Epithelial cell of proximal tubule (primary cell): ENCODE measurements around the gene FOXO6. TPM values are rescaled to one million over a fixed set of nuclear protein-coding genes. Genes with fewer than 3 reads are reported as not detected.

Experiments used
- DNase-seq: peaks from one replicate; pipeline ENCODE4 v3.0.0-alpha.2; 2011; ENCODE audit warnings: low read depth
- H3K4me3 ChIP-seq: 2 replicates; pipeline ENCODE4 v1.5.1; 2011; ENCODE audit warnings: low read depth, mild to moderate bottlenecking, low read length
- total RNA-seq: library from RNA; depleted of rRNA; stranded (reverse); fragments of >200 nt; gene quantifications from 2 replicates; pipeline ENCODE4 v1.2.3, GENCODE V29; 2015
- TF ChIP-seq, protein P1 (sequence below): conservative IDR thresholded peaks from 2 replicates; pipeline ENCODE4 v1.5.1; 2012; ENCODE audit warnings: low read depth, mild to moderate bottlenecking, low read length

The FOXO6 gene
- total RNA-seq, 1 donor from 2014 or later, result 0.52 TPM

DNA sequence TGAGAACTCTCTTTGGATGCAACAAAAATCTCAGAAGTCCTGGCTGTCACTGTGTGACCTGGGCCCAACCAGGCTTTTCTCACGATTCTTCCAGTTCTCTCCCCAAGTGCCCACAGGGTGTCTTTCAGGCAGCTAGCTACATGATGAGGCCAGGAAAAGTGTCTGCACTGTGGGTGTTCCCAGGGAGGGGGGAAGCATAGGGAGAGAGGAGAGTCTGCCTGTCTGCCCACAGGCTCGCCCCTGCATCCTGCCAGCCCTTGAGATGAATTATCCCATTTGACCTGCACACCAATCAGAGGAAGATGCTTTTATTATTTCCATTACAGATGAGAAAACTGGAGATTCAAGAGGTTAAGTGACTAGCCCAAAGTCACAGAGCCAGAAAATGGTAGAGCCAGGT lies 27.8 kb downstream of the FOXO6 start:
- TF ChIP-seq, protein P1, sequence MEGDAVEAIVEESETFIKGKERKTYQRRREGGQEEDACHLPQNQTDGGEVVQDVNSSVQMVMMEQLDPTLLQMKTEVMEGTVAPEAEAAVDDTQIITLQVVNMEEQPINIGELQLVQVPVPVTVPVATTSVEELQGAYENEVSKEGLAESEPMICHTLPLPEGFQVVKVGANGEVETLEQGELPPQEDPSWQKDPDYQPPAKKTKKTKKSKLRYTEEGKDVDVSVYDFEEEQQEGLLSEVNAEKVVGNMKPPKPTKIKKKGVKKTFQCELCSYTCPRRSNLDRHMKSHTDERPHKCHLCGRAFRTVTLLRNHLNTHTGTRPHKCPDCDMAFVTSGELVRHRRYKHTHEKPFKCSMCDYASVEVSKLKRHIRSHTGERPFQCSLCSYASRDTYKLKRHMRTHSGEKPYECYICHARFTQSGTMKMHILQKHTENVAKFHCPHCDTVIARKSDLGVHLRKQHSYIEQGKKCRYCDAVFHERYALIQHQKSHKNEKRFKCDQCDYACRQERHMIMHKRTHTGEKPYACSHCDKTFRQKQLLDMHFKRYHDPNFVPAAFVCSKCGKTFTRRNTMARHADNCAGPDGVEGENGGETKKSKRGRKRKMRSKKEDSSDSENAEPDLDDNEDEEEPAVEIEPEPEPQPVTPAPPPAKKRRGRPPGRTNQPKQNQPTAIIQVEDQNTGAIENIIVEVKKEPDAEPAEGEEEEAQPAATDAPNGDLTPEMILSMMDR, result no peak
- DNase-seq, result no peak
- no peak overlapping the region for H3K4me3 ChIP-seq

DNA sequence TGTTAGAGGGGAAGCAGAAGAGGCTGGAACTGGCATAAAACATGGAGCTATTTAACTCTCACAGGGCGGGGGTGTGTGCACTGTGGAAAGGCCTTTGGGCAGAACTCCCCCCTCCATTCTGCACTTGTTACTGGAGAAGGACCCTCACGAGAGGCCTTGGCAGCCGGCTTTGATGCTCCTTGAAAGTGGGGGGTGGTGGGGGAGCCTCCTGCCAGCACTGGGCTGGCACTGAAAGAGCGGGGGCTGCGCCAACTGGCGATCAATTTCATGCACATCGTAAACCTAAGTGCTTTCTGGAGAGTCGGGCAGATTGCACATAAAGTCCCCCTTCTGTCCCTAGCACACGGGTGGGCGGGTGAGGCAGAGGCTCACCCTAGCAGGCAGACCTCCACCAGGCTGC lies 28.9 kb downstream of the FOXO6 start:
- no peak for DNase-seq
- H3K4me3 ChIP-seq, result no peak overlapping the region
- TF ChIP-seq, protein P1, result no peak

DNA sequence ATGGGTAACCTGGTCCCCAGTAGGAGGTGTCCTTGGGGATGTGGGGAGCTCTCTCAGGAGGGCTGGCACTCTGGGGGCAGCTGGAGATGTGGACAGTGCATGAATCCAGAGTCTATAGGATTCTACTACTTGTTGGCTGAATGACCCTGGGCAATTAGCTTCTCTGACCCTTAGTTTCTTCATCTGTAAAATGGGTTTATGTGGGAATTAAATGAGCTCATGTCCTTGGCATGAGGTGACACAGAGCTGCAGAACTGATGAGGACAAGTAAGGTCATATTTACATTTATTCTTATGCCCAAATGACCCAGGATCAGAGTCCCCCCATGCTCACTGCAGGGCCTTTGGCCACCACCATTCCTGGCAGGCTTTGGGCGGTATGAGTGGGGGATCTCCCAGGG lies 29.3 kb downstream of the FOXO6 start:
- H3K4me3 ChIP-seq, result no peak overlapping the region
- DNase-seq, result no peak
- TF ChIP-seq, protein P1, result no peak

DNA sequence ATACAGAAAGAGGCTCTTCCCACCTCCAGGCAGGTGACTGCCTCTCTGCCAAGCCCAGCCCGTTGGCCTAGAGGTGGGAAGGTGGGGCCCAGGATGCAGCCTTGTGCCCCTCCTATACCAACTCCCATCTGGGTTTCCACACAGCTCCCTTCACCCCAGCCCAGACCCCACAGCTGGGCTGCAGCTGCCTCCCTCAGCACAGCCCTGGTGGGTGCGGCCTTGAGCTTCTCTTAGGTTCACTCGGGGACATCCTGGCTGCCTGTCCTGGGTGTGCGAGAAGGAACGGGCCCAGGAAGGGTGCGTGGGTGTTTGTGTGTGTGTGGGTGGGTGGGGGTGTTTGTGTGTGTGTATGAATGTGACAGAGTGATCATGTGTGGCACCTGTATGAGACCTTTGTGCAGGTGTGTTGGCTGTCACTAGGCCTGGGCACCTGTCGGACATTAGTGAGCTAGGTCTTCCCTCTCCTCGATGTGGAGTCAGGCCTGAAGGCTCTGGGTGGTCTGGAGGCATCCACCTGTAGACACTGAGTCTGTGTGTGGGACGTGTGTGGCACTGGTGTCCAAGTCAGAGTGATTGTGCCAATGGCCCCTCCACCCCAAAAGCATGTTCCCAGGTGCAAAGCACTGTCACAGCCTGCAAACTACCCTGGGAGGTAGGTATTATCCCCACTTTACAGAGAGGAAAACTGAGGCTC lies 30.7 kb downstream of the FOXO6 start:
- TF ChIP-seq, protein P1, result no peak
- DNase-seq, result no peak
- H3K4me3 ChIP-seq, result no peak overlapping the region

DNA sequence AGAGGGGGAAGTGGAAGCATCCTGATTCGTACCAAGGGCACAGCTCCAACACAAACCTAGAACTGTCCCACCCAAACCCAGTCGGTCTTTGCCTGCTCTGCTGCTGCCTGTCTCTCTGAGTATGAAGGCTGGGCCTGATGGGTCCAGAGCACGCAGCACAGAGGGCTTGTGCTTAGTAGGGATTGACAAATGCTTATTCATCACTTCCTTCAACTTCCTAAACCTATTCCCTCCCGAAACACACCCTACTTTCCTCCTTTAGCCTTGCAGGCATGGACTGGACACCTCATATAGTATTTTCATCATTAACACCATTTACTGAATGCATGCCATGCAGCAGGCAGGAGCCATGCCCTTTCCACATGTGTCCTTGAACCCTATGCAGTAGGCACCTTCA lies 31.3 kb downstream of the FOXO6 start:
- no peak overlapping the region for H3K4me3 ChIP-seq
- TF ChIP-seq, protein P1, result no peak
- DNase-seq, result no peak

DNA sequence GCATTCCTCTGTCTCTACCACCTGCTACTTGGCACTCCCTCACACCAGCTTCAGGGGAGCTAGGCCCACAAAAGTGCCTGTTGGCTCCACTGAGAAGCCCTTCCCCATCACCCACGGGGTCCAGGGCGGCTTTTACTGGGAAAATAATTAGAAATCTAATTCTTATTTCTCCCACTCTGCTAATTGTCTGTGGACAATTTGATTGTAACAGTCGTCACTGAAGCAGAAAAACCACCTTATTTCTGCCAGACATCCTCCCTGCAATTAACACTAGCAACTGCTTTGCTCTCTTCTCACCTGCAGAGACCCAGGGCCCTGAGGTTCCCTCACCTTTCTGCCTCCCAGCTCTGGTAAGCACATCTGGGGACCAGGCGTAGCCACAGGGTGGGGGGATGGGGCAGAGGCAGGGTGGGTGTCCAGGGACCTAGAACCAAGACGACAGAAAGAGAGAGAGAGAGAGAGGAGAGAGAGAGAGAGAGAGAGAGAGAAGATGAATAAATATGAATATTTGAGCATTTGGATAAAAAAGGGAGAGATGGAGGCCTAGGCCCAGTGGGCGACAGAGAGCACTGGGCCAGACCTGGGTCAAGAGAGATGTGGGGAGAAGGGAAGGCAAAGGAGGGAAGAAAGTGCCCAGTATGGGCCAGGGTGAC lies 32.6 kb downstream of the FOXO6 start:
- TF ChIP-seq, protein P1, result no peak
- no peak overlapping the region for H3K4me3 ChIP-seq
- no peak for DNase-seq

DNA sequence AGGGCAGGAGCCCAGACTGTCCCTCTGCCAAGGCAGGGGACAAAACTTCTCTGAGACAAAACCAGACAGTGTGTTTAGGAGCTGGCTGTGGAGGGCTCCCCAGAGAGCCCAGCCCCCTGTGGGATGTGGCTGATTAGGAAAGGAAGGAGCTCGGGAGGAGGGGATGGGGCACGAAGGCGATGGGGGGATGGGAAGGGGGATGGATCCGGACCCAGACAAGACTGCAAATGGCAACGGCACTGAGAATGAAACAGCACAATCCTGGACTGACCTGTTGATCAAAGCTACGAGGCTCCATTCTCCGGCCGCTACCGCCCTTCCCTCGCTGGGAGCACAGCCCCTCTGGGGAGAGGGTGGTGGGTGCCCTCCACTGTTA lies 33.1 kb downstream of the FOXO6 start:
- TF ChIP-seq, protein P1, result no peak
- DNase-seq, result no peak
- H3K4me3 ChIP-seq, result no peak overlapping the region
